Fibroblast of the aortic adventitia (primary cell): ENCODE data around the gene ANKMY1. TPM values are rescaled to one million over a fixed set of nuclear protein-coding genes. Genes with fewer than 3 reads are reported as not detected.

Source experiments
- DNase-seq: peaks from one replicate; pipeline ENCODE4 v3.0.0-alpha.2; 2010; ENCODE audit warnings: low read depth
- H3K4me3 ChIP-seq: 2 replicates; pipeline ENCODE4 v1.5.1; 2011; ENCODE audit warnings: low read depth, mild to moderate bottlenecking, control low read depth, low read length, moderate library complexity
- CTCF ChIP-seq: IDR thresholded peaks from 2 replicates; pipeline ENCODE4 v1.5.1; 2011; ENCODE audit warnings: mild to moderate bottlenecking, low read length, control low read depth, inconsistent platforms; ENCODE audit not compliant: insufficient read depth
- total RNA-seq: library from RNA; depleted of rRNA; stranded (reverse); fragments of >200 nt; gene quantifications from 2 replicates; pipeline ENCODE4 v1.2.3, GENCODE V29; 2012; ENCODE audit warnings: low replicate concordance

ANKMY1 gene
- total RNA-seq, 1 donor = 11.0 TPM

GRCh38 chr2:240568678-240569522 lies 11.1 kb upstream of the ANKMY1 start:
- peak; percentile 54 for DNase-seq
- H3K4me3 ChIP-seq = peak overlapping the region; percentile 72
- no peak for TF ChIP-seq CTCF

- TF ChIP-seq CTCF = peak; percentile 0
- DNase-seq = no peak
- peak within 1 kb of the TSS; percentile 79 for H3K4me3 ChIP-seq
These were observed 10.3 kb upstream of the ANKMY1 start, which contains the start of gene RNPEPL1 for GRCh38 chr2:240567872-240568677. Gene RNPEPL1 (plus strand): TSS chr2:240568484. CDS start chr2:240568587, 103 bp downstream.

- H3K4me3 ChIP-seq = peak overlapping the region; percentile 79
- DNase-seq = no peak
- no peak for TF ChIP-seq CTCF
These were observed 9.5 kb upstream of the ANKMY1 start for GRCh38 chr2:240567137-240567871.

- DNase-seq = peak; percentile 74
- peak; percentile 74 for TF ChIP-seq CTCF
These were observed 8.7 kb upstream of the ANKMY1 start for GRCh38 chr2:240566203-240567136.

GRCh38 chr2:240565333-240566202 lies 7.8 kb upstream of the ANKMY1 start:
- DNase-seq = peak; percentile 67
- TF ChIP-seq CTCF = no peak

More at GRCh38 chr2:240566203-240567136, 8.7 kb upstream of the ANKMY1 start:
- peak overlapping the region; percentile 79 for H3K4me3 ChIP-seq

More at GRCh38 chr2:240565333-240566202, 7.8 kb upstream of the ANKMY1 start:
- H3K4me3 ChIP-seq = peak overlapping the region; percentile 35
